HTR-8/SVneo (cell line): ENCODE data around the gene RBM20.
"Not testable (repeated sequence)": the region's sequence is repeated elsewhere in the genome, so short reads cannot be mapped to it uniquely, and the experiment has no call there.

Source experiments
- DNase-seq: peaks from one replicate; pipeline ENCODE4 v3.0.0; 2011; ENCODE audit warnings: low spot score, mixed read lengths; ENCODE audit not compliant: insufficient read length
- FAIRE-seq: peaks from 2 replicates; lab custom pipeline; 2011; peaks lifted over from hg19 to GRCh38; lab: Jason Lieb, UNC

The RBM20 gene

DNA sequence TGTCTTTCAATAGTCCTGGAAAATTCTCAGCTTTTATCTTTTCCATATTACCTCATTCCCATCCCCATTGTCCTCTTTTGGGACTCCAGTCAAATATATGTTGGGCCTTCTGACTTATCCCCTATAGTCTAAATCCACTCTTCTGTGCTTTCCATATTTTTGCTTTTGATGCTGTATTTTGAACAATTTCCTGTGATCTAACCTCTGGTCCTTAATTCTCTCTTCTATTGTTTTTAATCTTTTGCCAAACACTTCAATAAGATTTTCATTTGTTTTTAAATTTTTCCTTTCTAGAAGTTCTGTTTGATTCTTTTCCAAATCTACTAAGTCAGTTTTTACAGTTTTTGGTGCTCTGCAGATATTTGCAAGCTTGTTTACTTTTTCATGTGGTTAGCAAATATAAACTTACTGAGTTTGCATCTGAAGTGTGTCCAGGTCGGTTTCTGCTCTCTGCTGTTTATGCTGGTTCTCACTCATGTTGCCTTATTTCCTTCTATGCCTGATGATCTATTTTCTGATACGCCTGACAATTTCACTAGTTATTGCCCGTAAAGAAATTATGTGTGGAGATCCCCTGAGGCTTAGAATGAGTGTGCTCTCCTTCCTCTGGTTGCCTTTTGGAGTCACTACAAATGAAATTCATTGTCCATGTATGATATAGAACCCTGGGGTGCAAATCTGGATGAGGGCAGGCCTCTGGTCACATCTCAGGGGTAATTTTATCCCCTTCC lies 110.4 kb downstream of the RBM20 start:
- DNase-seq (no peak), FAIRE-seq (no peak)

GRCh38 chr10:110755781-110756180 lies 111.6 kb downstream of the RBM20 start:
- no peak for DNase-seq
- no peak for FAIRE-seq

DNA sequence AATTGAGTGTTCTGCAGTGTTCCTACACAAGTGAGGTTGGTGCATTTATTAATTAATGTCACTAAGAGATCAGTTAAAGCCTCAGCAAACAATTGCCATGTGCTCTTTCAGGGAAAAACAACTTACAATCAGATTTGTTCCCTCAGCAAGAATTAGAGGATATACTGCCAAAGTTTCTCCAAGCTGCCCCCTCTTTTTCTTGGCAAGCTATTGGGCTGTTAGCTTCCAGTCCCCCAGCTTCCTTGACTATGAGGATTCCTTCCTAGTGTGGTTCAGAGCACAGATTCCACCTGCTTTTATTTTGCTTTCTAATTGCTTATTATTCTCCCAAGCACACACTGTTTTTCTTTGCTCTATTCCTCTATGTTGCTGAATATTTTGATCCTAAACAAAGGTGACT lies 112.7 kb downstream of the RBM20 start:
- FAIRE-seq (no peak), DNase-seq (no peak)

DNA sequence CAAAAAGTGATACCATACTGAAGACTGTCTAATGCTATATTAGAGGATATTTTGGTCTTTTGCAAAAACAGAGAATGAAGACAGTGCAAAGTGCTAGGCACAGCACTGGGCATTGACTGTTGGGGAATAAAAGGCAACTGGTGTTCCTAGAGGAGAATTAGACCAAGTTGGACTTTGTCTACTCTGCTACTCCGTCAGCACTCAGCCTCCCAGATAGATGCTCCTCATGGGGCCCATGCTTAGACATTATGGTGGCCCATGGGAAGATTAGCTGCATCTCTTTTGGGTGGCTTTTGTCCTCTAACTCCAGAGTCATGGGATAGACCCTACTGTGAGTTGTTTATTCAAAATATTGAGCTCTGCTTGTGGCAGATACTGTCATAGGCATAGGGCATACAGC lies 113.5 kb downstream of the RBM20 start:
- DNase-seq (no peak), FAIRE-seq (no peak)

- no peak for DNase-seq
- FAIRE-seq: no peak
These were observed 114.1 kb downstream of the RBM20 start for GRCh38 chr10:110758128-110758765.

- FAIRE-seq (no peak), DNase-seq (peak; percentile 25)
These were observed 114.8 kb downstream of the RBM20 start for GRCh38 chr10:110758898-110759297.

GRCh38 chr10:110759523-110759922 lies 115.4 kb downstream of the RBM20 start:
- no peak for DNase-seq
- no peak for FAIRE-seq

GRCh38 chr10:110762109-110762848 lies 118.1 kb downstream of the RBM20 start:
- no peak for FAIRE-seq
- no peak for DNase-seq

DNA sequence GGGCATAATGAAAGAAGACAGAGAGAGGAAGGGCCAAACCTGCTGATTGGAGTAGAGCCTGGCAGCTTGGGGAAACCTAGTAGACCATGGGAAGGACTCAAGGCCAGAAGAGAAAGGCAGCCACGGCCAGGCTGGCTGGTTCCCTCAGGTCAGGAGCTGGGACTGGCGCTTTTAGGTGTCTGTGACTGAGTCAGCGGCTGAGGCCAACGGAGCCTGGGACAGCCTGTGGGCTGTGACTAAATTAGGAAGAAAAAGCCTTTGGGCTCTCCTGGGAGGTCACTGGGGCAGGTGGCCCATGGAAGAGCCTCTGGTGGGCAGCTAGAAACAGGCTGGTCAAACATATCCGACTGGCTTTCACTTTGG lies 118.7 kb downstream of the RBM20 start:
- FAIRE-seq: no peak
- no peak for DNase-seq

- no peak for FAIRE-seq
- DNase-seq: no peak
These were observed 120.2 kb downstream of the RBM20 start for GRCh38 chr10:110764378-110764777.

DNA sequence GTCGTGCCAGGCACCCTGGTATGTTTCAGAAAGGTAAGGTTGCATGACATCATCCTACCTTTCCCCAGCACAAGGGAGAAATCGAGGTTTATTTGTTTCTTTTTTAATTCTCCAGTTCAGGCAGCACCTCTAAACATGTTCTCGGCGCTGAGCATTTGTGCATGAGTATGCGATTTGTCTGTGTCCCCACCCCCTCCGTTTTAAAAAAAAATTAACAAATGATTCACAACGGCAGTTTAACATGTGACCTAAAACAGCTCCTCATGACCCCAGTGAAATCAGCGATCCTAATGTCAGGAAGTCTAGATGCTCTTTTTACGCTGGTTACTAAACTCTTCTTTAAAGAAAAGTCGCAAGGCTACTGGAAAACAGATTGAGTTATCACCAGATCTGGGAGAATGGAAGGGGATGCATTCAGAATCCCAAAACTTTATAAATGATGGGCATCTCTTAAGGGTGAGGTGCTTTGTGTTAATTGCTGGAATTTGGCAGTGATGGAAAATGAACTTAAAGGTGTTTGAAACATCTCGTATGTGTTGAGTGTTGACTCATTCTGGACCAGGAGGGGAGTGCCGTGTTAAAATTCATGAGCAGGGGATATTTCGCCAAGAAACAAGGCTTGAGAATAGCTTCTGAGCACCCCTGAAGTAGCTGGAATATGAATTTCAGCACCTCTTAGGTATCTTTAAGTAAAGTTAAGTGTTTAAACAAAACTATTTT lies 120.8 kb downstream of the RBM20 start:
- no peak for DNase-seq
- no peak for FAIRE-seq

DNA sequence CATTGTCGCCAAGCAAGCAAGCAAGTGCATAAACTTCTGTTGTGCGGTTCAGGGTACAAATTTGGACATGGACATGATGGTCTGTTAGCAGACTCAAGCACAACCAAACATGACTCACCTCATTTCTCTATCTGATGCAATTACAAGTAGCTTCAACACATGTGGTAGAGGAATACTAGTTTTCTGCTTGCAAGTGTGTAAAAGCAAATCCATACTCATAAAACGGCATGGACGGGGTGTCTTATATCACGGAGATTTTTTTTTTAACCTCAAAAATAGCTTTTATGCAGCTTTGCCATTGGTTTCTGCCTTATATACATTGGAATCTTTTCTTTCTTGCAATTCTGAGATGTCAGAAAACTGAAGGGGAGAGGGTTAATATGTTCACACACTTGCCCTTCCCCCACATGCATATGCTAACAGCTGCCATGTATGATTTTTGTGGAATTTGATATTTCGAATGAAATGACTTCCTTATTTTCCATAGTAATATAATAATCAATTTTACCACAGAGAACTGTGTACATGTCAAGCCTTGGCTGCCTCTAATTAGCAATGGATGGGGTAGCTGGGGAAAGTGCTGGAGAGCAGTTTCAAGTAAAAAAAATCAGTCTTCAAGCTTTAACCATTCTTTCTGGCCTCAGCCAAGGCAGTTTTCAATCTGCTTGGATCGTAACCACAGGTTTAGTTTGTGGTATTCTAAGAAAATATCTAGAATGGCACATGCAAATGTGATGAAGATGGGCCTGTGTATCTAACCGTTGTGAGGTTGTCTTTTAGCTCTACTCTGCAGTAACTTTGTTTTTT lies 121.6 kb downstream of the RBM20 start:
- no peak for FAIRE-seq
- no peak for DNase-seq

DNA sequence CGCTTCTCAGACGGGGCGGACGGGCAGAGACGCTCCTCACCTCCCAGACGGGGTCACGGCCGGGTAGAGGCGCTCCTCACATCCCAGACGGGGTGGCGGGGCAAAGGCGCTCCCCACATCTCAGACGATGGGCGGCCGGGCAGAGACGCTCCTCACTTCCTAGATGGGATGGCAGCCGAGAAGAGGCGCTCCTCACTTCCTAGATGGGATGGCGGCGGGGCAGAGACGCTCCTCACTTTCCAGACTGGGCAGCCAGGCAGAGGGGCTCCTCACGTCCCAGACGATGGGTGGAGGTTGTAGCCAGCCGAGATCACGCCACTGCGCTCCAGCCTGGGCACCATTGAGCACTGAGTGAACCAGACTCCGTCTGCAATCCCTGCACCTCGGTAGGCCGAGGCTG lies 123.5 kb downstream of the RBM20 start:
- not testable (repeated sequence) for FAIRE-seq, DNase-seq

DNA sequence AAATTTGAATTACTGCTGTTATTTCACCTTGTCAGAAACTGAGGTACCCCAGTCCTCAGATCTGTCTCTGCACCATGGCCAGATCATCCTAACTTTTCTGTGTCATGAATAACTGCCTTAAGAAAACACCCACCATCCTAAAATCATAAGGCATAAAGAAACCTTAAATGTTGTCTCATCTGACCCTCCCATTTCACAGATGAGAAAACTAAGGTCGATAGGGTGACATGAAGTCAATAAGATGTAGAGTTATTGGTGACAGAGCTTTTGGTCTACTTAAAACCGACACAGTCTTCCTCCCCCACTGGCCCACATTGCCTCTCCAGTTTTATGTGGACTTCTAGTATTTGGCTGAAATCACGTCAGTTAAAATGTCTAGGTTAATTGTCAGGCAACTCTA lies 126.1 kb downstream of the RBM20 start:
- DNase-seq: no peak
- FAIRE-seq: no peak

DNA sequence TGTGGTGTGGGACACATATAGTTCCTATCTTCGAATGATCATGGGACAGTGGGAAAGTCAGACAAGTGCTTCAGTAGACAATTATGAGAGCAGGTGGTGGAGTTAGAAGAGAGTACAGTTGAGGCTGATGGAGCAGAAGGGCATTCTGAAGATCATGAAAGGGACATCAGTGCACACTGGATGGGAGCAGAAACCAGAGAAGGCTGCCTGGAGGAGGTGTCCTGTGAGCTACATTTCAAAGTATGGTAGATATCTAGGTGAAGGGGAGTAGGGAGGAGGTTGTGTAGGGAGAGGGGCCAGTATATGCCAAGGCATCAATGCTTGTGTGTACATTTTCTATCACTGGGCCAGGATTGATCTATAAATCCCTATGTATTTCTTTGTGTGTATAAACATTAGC lies 127.3 kb downstream of the RBM20 start:
- FAIRE-seq: no peak
- DNase-seq: no peak

DNA sequence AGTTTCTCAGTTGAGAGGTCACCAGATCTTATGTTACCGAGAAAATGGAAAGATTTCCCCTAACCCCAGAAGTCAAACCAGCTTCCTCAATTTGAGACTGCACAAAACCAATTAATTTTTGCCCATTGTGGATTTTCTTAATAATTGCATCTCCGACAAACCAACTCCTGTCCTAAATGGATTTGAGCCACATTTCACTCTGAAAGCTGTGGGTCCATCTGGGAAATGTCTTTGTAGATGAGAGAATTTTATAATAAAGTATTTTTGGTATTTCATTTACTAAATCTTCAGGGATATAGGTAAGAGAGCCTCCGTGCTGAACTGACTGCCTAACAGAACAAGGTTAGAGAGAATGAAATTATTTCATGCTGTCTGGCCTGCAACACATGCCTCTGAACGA lies 127.9 kb downstream of the RBM20 start:
- no peak for FAIRE-seq

GRCh38 chr10:110772454-110773025 lies 128.4 kb downstream of the RBM20 start:
- DNase-seq (no peak), FAIRE-seq (no peak)

More for the DNA sequence above, 127.9 kb downstream of the RBM20 start:
- no peak for DNase-seq

- DNase-seq (no peak), FAIRE-seq (no peak)
These were observed 129.5 kb downstream of the RBM20 start for GRCh38 chr10:110773693-110774068.
